Stimulated activated CD4-positive, alpha-beta T cell treated with anti-CD3 and anti-CD28 coated beads, Interleukin-4, amount 100 ng/mL, for 4 hours (primary cell): Measurements from ENCODE around the gene PMPCA.

Source experiments
- DNase-seq, 2 experiments: peaks; one replicate each; pipeline ENCODE4 v3.0.0-alpha.2; 2020

PMPCA gene

GRCh38 chr9:136463578-136463977, 53.1 kb downstream of the PMPCA start:
- DNase-seq = no peak

- DNase-seq = no peak
Observed at GRCh38 chr9:136464241-136464640, 53.8 kb downstream of the PMPCA start.

- no peak for DNase-seq
Observed at GRCh38 chr9:136465500-136466154, 55.2 kb downstream of the PMPCA start.

- no peak for DNase-seq
Observed at GRCh38 chr9:136466155-136466541, 55.7 kb downstream of the PMPCA start.

GRCh38 chr9:136467766-136468165, 57.3 kb downstream of the PMPCA start:
- DNase-seq = no peak

GRCh38 chr9:136470356-136470755, 59.9 kb downstream of the PMPCA start:
- DNase-seq = no peak

GRCh38 chr9:136470792-136471469, 60.5 kb downstream of the PMPCA start:
- DNase-seq = no peak

GRCh38 chr9:136471802-136472487, 61.5 kb downstream of the PMPCA start:
- DNase-seq = no peak

GRCh38 chr9:136472640-136473353, 62.3 kb downstream of the PMPCA start:
- DNase-seq = no peak

GRCh38 chr9:136473354-136473721, 62.9 kb downstream of the PMPCA start:
- no peak for DNase-seq
